ENCODE measurements around the gene LUZP2. TPM values are rescaled to one million over a fixed set of nuclear protein-coding genes. Genes with fewer than 3 reads are reported as not detected.

The LUZP2 gene
- total and polyA plus RNA-seq, 4 experiments from 2014 or later, result not detected

DNA sequence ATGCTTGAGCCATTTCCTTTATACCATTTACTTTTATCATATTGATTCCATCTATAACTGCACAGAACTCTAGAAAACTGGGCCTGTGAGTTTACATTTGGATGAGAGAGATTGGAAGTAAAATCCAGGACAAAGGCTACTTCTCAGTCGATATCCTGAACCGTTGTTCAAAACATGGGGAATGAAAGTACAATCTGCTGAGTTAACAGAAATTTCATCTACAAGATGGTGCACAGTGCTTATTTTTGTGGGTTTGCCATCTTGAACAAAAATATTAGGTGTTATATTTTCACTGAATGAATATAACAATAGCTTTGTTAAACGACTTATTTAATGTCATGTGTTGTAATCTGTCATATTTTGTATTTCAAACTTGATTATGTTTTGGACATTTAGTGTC lies 622.6 kb downstream of the LUZP2 start:
- Mint-ChIP-seq H3K9me3 (peaks cover 3 to 21% (median 6%) of the 10 kb centered on the region in 8 donors), H3K4me1 (no peaks in the 10 kb centered on the region), H3K4me3 (no peak overlapping the region), H3K27ac (no peak overlapping the region), H3K36me3 (no peaks in the 10 kb centered on the region), H3K27me3 (no peaks in the 10 kb centered on the region)
- no peak overlapping the region for H3K4me3 ChIP-seq (ENCODE audit: low read length in 2 of 2)
- intact Hi-C loops (cut with micrococcal nuclease), result no loop called here
- DNase-seq, result no peak
- H3K27ac ChIP-seq (ENCODE audit: low read depth, low read length), result no peak overlapping the region
- H3K36me3 ChIP-seq (ENCODE audit: insufficient read depth, low read length), result no peaks in the 10 kb centered on the region
- H3K27me3 ChIP-seq (ENCODE audit: insufficient read depth, low read length), result no peaks in the 10 kb centered on the region
- POLR2A ChIA-PET (ENCODE audit: partially characterized antibody), result no interaction called here
- CTCF ChIA-PET (ENCODE audit: partially characterized antibody), result no interaction called here
- no peaks in the 10 kb centered on the region for H3K4me1 ChIP-seq (ENCODE audit: insufficient read depth, low read length)
- no peaks in the 10 kb centered on the region for H3K9me3 ChIP-seq (ENCODE audit: control insufficient read depth in 1 of 2, low read length in 2 of 2)

Data from CD4-positive, alpha-beta memory T cell (primary cell).